NCI-H526 treated with DMSO at 0.1 percent for 48 hours (cell line): ENCODE data around the gene CTNNBIP1.
"Not testable (repeated sequence)": the region's sequence is repeated elsewhere in the genome, so short reads cannot be mapped to it uniquely, and the experiment has no call there.

ENCODE experiments used
- DNase-seq: peaks from one replicate; lab custom pipeline; 2025; lab: John Stamatoyannopoulos, UW

The CTNNBIP1 gene

DNA sequence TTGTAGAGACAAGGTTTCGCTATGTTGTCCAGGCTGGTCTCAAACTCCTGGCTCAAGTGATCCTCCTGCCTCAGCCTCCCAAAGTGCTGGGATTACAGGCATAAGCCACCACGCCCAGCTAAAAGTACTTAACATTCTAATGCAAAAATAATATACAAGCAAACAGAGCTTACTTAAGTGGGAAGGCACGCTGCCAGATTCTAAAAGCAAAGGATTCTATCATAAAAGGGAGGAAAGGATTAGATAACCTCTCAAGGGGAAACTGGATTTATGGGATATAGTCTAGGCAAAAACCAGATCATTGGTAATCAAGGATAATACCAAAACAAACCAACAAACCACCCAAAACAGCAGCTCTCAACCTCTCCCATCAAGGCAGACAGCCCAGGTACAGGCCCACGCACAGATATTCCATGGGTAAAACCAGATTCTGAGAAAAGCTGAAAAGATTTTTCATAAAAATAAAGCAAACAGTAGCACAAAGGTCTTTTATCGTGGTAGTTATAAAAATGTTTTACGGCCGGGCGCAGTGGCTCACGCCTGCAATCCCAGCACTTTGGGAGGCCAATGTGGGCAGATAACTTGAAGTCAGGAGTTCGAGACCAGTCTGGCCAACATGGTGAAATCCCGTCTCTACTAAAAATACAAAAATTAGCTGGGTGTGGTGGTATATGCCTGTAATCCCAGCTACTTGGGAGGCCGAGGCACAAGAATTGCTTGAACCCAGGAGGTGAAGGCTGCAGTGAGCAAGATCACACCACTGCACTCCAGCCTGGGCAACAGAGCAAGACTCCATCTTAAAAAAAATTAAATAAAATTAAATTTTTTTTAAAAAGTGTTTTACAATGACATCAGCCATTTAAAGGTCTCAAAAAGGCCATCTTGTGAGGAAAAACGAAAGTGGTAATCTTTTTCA is 106.8 kb downstream of the CTNNBIP1 start:
- DNase-seq, result not testable (repeated sequence)

DNA sequence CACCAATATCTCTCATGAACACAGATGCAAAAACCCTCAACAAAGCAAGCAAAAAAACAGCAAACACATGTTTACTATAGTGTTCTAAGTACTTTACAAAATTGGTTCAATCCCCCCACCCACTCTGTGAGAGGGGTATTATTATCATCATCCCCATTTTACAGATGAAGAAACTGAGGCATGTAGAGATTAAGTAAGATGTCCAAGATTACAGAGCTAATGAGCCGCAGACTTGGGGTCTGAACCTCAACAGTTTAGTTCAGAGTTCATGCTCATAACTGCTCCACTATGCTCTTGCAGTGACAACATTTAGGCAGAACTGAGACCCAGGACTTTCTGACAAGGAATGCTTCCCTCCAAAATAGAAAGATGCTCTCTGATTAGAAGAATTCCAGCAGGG is 108.2 kb downstream of the CTNNBIP1 start:
- DNase-seq, result no peak
